ENCODE measurements around the gene CCDC146.

CCDC146 gene

DNA sequence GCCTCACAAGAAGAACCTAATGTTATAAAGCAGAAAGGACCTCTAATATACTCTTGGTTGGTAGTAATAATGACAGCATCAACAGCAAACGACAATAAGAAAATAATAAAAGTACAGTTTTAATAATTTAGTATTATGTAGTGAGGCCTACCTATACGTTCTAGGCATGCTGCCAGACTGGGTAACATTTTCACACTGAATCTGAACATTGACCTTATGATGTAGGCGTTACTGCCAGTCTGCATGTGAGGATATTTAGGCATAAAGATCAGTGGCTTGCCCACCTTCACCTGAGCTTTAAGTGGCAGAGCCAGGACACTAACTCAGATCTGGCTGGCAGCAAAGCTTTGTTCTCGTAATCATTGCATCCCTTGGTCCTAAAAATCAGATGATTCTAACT lies 74.7 kb downstream of the CCDC146 start:
- Histone ChIP-seq H3K4me3 (replicated peaks; ENCODE audit: low read depth, low read length) (no peak overlapping the region), H3K27me3 (replicated peaks; ENCODE audit: control insufficient read depth, insufficient read depth, low read length) (no peaks in the 10 kb centered on the region), H3K36me3 (ENCODE audit: control insufficient read depth, insufficient read depth, low read length) (no peaks in the 10 kb centered on the region)
- TF ChIP-seq, protein P1, sequence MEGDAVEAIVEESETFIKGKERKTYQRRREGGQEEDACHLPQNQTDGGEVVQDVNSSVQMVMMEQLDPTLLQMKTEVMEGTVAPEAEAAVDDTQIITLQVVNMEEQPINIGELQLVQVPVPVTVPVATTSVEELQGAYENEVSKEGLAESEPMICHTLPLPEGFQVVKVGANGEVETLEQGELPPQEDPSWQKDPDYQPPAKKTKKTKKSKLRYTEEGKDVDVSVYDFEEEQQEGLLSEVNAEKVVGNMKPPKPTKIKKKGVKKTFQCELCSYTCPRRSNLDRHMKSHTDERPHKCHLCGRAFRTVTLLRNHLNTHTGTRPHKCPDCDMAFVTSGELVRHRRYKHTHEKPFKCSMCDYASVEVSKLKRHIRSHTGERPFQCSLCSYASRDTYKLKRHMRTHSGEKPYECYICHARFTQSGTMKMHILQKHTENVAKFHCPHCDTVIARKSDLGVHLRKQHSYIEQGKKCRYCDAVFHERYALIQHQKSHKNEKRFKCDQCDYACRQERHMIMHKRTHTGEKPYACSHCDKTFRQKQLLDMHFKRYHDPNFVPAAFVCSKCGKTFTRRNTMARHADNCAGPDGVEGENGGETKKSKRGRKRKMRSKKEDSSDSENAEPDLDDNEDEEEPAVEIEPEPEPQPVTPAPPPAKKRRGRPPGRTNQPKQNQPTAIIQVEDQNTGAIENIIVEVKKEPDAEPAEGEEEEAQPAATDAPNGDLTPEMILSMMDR (IDR thresholded peaks at IDR 0.05; ENCODE audit: insufficient read depth, low read length, poor library complexity, severe bottlenecking), result no peak
- no peak for DNase-seq (ENCODE audit: extremely low read depth, insufficient read length)

DNA sequence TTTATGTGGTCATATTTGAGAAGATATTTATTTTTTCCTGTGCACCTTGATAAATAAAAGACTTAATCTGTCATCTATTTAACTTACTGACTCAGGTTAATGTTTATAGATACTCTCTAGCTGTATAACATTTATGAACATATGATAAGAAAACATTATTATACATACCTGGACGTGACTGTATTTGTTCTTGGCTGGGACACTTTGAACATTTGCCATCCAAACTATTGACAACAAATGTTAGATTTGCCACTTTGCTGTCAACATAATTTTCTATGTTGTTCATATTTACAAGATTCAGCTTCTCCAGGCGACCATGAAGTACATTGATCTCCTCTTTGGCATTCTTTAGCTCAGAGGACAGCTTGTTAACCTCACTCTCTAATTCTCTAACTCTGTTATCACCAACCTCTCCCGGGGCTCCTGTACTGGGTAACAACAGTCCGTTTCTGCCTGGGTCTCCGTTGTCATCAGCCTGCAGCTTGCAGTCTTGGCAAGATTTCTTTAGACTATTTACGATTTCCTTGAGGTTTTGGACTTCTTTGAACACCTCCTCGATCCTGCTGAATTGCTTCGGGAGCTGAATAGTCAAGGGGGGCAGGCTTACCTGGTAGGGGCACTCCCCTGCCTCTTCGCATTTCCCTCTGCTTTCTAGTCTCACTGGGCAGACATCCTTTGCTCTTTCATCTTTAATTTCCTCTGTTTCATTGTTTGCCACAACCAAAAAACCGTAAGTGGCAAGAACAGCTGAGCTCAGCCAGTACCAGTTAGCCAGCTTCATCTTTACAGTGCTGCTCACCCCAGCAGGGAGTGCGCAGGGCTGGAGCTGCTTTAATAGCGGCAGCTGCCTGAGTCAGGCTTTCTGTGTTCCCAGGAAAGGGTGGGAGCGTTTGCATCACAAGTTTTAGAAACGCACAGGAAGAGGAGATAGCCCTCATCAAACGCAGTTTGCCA lies 76.9 kb downstream of the CCDC146 start, which contains the start of gene FGL2:
TSS of gene FGL2 (minus strand) at position 807 of the 954 bp plus-strand sequence. CDS start at position 781, 26 bp downstream.
- TF ChIP-seq, protein P1 (IDR thresholded peaks at IDR 0.05; ENCODE audit: insufficient read depth, low read length, poor library complexity, severe bottlenecking), result no peak
- DNase-seq (ENCODE audit: extremely low read depth, insufficient read length), result no peak
- no peaks in the 10 kb centered on the region for H3K27me3 ChIP-seq (replicated peaks; ENCODE audit: control insufficient read depth, insufficient read depth, low read length)
- H3K4me3 ChIP-seq (replicated peaks; ENCODE audit: low read depth, low read length), result peak within 1 kb of the TSS; percentile 55
- H3K36me3 ChIP-seq (ENCODE audit: control insufficient read depth, insufficient read depth, low read length), result no peaks in the 10 kb centered on the region

DNA sequence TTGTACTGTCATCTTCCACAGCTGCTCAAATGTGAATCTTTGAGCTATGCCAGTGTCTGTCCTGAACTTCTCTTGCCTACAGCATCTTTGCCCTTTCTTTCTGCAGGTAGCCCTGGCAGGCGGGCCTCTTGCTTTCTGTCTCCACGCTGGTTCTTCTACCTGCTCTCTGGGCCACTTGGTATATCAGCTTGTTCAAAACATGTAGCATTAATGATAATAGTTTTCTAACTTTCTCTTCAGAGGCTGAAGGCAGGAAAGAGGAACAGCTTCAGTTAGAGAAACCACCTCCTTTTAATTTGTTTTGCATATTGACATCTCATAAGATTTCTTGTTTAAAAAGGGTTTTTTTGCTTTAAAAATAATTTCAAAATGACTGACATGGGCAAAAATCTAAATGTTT lies 78.1 kb downstream of the CCDC146 start:
- TF ChIP-seq, protein P1 (IDR thresholded peaks at IDR 0.05; ENCODE audit: insufficient read depth, low read length, poor library complexity, severe bottlenecking), result no peak
- no peak overlapping the region for H3K4me3 ChIP-seq (replicated peaks; ENCODE audit: low read depth, low read length)
- no peak for DNase-seq (ENCODE audit: extremely low read depth, insufficient read length)
- H3K27me3 ChIP-seq (replicated peaks; ENCODE audit: control insufficient read depth, insufficient read depth, low read length), result no peaks in the 10 kb centered on the region
- no peaks in the 10 kb centered on the region for H3K36me3 ChIP-seq (ENCODE audit: control insufficient read depth, insufficient read depth, low read length)

DNA sequence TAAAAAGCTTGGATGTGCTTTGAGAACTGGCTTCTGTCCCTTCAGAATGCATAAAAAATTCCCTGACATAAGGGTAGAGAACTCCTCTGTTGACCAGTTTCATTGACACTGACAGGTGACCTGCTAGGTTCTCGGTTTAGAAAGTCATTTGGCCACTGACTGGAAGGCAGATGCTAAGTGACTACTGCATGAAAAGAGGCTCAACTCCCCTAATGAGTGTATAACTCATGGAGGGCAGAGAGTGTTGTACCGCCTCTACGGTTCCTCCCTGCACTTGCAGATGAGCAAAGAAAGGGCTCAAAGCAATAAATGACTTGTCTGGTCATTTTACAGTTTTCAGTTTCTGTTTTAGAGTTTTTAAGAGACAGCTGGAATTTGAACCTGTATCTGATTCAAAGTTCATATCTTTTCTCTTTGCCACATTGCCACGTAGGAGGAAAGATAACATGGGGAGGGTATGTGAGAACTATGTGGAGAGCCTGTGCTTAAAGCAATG lies 80.1 kb downstream of the CCDC146 start:
- Histone ChIP-seq H3K4me3 (replicated peaks; ENCODE audit: low read depth, low read length) (no peak overlapping the region; the same call in 1 of the 2 replicates), H3K36me3 (ENCODE audit: control insufficient read depth, insufficient read depth, low read length) (no peaks in the 10 kb centered on the region), H3K27me3 (replicated peaks; ENCODE audit: control insufficient read depth, insufficient read depth, low read length) (no peaks in the 10 kb centered on the region)
- DNase-seq (ENCODE audit: extremely low read depth, insufficient read length), result peak; percentile 72
- TF ChIP-seq, protein P1 (IDR thresholded peaks at IDR 0.05; ENCODE audit: insufficient read depth, low read length, poor library complexity, severe bottlenecking), result no peak

DNA sequence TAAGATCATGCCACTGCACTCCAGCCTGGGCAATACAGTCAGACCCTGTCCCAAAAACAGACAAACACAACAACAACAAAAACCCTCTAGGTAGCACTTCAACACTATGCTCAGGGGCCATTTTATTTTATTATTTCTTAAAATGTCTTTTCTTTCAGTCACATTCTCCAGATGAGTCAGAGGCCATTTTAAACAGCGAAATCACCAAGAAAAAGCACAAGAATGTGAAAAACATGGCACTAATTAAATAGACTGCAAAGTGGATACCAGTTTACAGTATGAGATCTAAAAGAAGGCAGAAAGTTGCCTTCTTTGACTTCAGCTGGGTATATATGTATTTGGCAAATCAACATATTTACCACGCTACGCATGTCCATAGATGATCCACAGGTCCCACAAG lies 83.3 kb downstream of the CCDC146 start:
- DNase-seq (ENCODE audit: extremely low read depth, insufficient read length), result peak; percentile 43
- Histone ChIP-seq H3K27me3 (replicated peaks; ENCODE audit: control insufficient read depth, insufficient read depth, low read length) (no peaks in the 10 kb centered on the region), H3K4me3 (replicated peaks; ENCODE audit: low read depth, low read length) (no peak overlapping the region), H3K36me3 (ENCODE audit: control insufficient read depth, insufficient read depth, low read length) (no peaks in the 10 kb centered on the region)
- TF ChIP-seq, protein P1 (IDR thresholded peaks at IDR 0.05; ENCODE audit: insufficient read depth, low read length, poor library complexity, severe bottlenecking), result no peak

Measured in GM06990 (cell line).